Measurements from ENCODE around the gene SH3YL1.

The SH3YL1 gene

DNA sequence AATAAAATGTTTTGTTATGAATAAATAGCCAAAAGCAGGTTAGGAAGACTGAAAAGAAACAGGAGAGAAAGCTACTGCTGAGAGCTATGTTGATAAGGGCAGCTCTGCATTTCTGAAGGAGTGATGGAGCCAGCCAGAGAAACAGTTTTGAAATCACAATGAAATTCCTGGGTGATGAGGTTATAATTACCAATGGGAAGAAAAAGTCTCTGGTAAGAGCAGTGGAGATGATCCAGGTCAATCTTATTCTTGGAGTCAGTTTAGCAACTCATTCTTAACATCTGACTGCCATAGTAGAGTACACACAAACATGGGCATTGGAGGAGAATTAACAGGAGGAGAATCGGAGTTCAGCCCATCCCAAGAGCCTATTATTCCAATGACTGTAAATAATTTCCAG is 21.7 kb upstream of the SH3YL1 start:
- TF ChIP-seq POLR2AphosphoS5 (IDR thresholded peaks at IDR 0.05; ENCODE audit: borderline replicate concordance, low read depth, low read length) (no peak), FOXP2 (optimal IDR thresholded peaks at IDR 0.05; ENCODE audit: control extremely low read depth, extremely low read length, insufficient read depth) (no peak), EZH2 (IDR thresholded peaks at IDR 0.05) (no peak)
- Histone ChIP-seq H3K9ac (ENCODE audit: insufficient read length) (no peak overlapping the region), H3K4me3 (no peak overlapping the region), H3K27ac (no peak overlapping the region), H3K36me3 (ENCODE audit: insufficient read depth, low read length) (peaks cover 17% of the 10 kb centered on the region), H3K9me3 (ENCODE audit: low read depth, low read length) (no peaks in the 10 kb centered on the region)
- DNase-seq (ENCODE audit: low read depth, low spot score), result no peak

DNA sequence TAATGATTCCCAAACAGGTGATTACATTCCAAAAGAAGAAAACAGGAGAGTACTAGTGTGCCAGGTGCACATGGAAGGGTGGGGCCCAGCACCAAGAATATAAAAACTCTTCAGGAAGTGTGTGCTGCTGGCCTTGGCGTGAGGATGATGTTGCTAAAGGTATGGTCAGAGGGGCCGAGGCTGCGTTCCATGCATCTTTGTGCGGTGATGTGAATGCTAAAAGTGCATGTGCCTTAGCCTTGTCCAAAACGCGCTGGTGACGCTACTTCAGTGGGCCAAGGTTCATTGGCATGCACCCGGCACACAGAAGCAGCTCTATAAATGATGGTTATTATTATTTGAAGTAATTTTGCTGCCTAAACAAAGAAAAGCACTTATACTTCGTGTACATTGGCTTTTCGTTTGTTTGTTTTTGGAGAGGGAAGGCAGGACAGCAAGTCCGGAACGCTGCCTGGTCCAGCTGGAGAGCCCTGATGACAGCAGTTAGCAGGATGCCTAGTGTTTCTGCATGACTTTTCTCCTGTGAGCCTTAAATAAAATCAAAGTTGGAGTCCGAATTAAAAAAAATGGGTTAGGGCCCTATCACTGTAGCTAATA is 21.2 kb upstream of the SH3YL1 start:
- DNase-seq (ENCODE audit: low read depth, low spot score), result no peak

DNA sequence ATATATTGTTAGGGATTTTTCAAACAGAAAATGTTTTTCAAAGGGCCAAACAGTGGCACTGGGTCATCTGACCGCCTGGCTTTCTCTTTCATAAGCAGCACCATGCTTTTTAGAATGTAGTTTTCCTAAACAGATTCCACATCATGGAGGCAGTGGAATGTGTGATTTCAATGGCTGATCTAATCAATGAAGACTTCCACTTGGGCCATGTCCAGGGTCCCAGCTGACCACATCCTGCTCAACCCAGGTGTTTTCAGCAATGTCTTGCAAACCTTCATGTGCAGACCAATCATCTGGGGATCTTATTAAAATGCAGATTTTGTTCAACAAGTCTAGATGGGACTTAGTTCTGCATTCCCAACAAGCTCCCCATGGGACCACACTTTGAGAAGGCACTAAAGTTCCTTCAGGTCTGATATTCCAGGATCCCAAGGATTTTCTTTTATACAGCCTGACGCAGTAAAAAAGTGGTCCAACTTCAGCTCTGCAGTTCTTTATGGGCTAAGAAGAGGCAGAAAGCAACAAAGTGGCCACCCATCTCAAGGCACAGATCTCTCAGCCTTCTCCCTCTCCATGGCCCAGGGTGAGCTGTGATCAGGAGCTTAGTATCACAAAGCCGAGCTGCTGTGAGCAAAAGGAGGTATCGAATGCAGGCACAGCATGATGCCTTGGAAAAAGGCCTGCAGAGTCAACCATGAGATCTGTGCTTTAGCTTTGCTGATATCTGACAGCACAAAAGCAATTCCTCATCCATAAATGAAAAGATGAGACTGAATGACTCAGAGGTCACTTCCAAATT is 20.4 kb upstream of the SH3YL1 start:
- Histone ChIP-seq H3K27ac (no peak overlapping the region), H3K9ac (ENCODE audit: insufficient read length) (no peak overlapping the region), H3K4me3 (no peak overlapping the region), H3K9me3 (ENCODE audit: low read depth, low read length) (no peaks in the 10 kb centered on the region), H3K36me3 (ENCODE audit: insufficient read depth, low read length) (peaks cover 31% of the 10 kb centered on the region)
- TF ChIP-seq EZH2 (IDR thresholded peaks at IDR 0.05) (no peak), POLR2AphosphoS5 (IDR thresholded peaks at IDR 0.05; ENCODE audit: borderline replicate concordance, low read depth, low read length) (no peak), FOXP2 (optimal IDR thresholded peaks at IDR 0.05; ENCODE audit: control extremely low read depth, extremely low read length, insufficient read depth) (no peak)
- DNase-seq (ENCODE audit: low read depth, low spot score), result no peak

More for the DNA sequence above, 21.2 kb upstream of the SH3YL1 start:
- H3K4me3 ChIP-seq, result no peak overlapping the region
- no peak for TF ChIP-seq FOXP2 (optimal IDR thresholded peaks at IDR 0.05; ENCODE audit: control extremely low read depth, extremely low read length, insufficient read depth)
- no peak for TF ChIP-seq EZH2 (IDR thresholded peaks at IDR 0.05)
- TF ChIP-seq POLR2AphosphoS5 (IDR thresholded peaks at IDR 0.05; ENCODE audit: borderline replicate concordance, low read depth, low read length), result no peak
- H3K9me3 ChIP-seq (ENCODE audit: low read depth, low read length), result no peaks in the 10 kb centered on the region
- no peak overlapping the region for H3K27ac ChIP-seq
- no peak overlapping the region for H3K9ac ChIP-seq (ENCODE audit: insufficient read length)
- peaks cover 23% of the 10 kb centered on the region for H3K36me3 ChIP-seq (ENCODE audit: insufficient read depth, low read length)

DNA sequence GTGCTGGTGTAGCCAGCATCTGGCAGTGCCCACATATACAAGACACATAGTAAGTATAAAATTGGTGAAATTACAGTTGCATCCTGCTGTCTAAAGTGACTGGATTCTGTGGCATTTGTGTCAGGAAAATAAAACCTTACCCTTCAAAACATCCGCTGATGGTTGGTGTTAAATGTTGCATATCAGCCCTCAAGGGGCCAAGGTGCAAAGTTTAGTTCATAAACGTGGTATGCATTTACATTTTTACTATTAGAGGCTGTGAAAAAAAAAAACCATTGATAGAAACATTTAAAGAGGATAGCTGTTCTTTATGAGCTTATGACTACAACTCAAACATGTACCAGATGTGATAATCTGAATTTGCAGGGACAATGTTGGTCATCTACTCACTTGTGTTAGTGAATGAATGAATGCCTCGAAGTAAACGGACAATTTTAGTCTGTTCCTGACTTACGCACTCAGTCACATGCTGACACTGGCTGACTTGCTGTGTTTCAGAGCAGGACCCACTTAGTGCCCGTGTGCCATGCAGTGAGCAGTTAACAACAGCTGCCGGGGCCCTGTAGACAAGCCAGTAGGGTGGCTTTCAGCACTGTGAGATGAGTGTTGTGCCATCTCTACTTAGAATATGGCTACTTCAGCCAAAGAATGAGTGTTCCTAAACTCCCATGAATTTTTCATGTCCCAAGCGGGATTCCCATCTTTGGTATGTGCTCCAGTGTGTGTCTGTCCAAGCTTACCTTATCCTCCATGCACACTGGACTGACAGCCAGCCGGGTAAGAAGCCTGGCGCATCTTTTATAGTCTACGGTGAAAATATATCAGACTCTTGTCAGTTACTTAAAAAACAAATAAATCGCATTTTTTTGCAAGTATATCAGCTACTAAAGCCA is 18.8 kb upstream of the SH3YL1 start:
- Histone ChIP-seq H3K9ac (ENCODE audit: insufficient read length) (no peak overlapping the region), H3K9me3 (ENCODE audit: low read depth, low read length) (no peaks in the 10 kb centered on the region), H3K27ac (no peak overlapping the region), H3K4me3 (no peak overlapping the region), H3K36me3 (ENCODE audit: insufficient read depth, low read length) (peaks cover 47% of the 10 kb centered on the region)
- no peak for DNase-seq (ENCODE audit: low read depth, low spot score)
- TF ChIP-seq EZH2 (IDR thresholded peaks at IDR 0.05) (no peak), FOXP2 (optimal IDR thresholded peaks at IDR 0.05; ENCODE audit: control extremely low read depth, extremely low read length, insufficient read depth) (no peak), POLR2AphosphoS5 (IDR thresholded peaks at IDR 0.05; ENCODE audit: borderline replicate concordance, low read depth, low read length) (no peak)

DNA sequence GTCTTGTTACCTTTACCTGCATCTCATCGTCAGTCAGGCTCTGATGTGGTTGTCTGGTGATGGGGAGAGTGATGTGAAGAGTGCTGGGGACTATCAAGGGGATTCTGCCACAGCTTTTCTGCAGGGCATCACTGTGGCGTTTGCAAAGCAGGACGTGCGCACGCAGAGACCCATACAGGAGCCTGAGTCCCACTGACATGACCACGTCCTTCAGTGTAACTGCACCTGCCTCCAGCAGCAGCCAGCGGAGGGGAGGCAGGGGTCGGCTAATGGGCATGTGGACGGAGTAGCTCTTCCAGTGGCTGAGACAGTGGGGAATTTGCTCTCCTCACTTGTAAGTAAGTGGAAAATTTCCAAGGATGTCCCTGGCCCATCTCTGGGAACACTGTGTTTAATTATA is 17.5 kb upstream of the SH3YL1 start:
- TF ChIP-seq POLR2AphosphoS5 (IDR thresholded peaks at IDR 0.05; ENCODE audit: borderline replicate concordance, low read depth, low read length), result no peak
- TF ChIP-seq EZH2 (IDR thresholded peaks at IDR 0.05), result no peak
- TF ChIP-seq FOXP2 (optimal IDR thresholded peaks at IDR 0.05; ENCODE audit: control extremely low read depth, extremely low read length, insufficient read depth), result no peak
- no peak overlapping the region for H3K9ac ChIP-seq (ENCODE audit: insufficient read length)
- DNase-seq (ENCODE audit: low read depth, low spot score), result no peak
- H3K36me3 ChIP-seq (ENCODE audit: insufficient read depth, low read length), result peaks cover 59% of the 10 kb centered on the region
- H3K27ac ChIP-seq, result no peak overlapping the region
- H3K9me3 ChIP-seq (ENCODE audit: low read depth, low read length), result no peaks in the 10 kb centered on the region
- no peak overlapping the region for H3K4me3 ChIP-seq

DNA sequence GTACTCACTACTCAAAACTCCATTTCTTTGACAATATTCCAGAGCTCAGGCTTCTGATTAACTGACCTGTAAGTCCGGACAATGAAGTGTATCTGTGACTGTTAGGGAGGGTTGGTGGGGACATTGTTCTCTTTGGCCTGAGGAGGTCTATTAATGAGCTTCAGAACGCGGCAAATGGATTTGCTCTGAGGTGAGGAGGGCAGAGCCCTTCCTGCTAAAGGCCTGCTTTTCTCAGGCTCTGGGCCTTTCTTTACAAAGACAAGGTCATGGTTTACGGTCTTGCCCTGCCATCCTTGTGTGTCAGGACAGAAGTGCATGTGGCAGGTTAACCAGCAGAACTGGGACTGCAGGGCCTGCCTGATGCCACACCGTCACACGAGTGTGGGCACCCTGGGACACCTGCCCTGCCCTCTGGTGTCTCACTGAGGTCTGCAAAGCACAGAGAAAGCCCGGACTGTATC is 16.8 kb upstream of the SH3YL1 start:
- no peak overlapping the region for H3K4me3 ChIP-seq
- no peak for DNase-seq (ENCODE audit: low read depth, low spot score)
- H3K36me3 ChIP-seq (ENCODE audit: insufficient read depth, low read length), result peaks cover 66% of the 10 kb centered on the region
- no peak overlapping the region for H3K9ac ChIP-seq (ENCODE audit: insufficient read length)
- H3K9me3 ChIP-seq (ENCODE audit: low read depth, low read length), result no peaks in the 10 kb centered on the region
- TF ChIP-seq EZH2 (IDR thresholded peaks at IDR 0.05) (no peak), FOXP2 (optimal IDR thresholded peaks at IDR 0.05; ENCODE audit: control extremely low read depth, extremely low read length, insufficient read depth) (no peak), POLR2AphosphoS5 (IDR thresholded peaks at IDR 0.05; ENCODE audit: borderline replicate concordance, low read depth, low read length) (no peak)
- H3K27ac ChIP-seq, result no peak overlapping the region

DNA sequence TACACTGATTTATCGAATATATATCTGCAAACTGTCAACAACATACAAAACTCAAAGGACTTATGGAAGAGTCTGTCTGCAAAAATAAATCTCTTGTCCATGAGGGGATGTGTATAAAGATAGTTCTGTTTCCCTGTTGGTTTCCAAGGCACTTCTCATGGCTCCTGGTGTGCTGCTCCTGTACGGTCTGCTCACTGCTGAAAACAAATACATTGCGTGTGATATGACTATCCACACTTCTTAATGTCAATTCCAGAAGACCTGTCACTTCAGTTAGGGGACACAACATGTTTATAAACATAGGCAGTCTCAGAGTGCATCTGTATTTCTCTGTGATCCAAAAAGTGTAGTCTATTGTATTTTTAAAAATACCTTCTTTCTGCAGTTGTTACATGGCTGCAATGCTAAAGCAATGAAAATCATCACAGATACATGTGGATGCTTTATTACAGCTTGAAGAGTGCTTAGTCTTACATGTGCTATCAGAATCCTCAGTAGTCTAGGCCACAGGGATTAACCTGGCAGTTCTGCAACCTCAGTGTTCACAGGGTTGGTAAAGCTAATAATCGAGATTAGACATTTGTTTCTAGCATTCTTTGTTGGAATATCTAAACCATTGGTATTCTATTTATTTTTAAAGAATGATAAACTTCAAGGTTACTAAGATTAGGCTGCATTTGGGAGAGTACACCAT is 16.3 kb upstream of the SH3YL1 start:
- no peak overlapping the region for H3K9ac ChIP-seq (ENCODE audit: insufficient read length)
- TF ChIP-seq EZH2 (IDR thresholded peaks at IDR 0.05) (no peak), FOXP2 (optimal IDR thresholded peaks at IDR 0.05; ENCODE audit: control extremely low read depth, extremely low read length, insufficient read depth) (no peak), POLR2AphosphoS5 (IDR thresholded peaks at IDR 0.05; ENCODE audit: borderline replicate concordance, low read depth, low read length) (no peak)
- no peak overlapping the region for H3K27ac ChIP-seq
- no peak overlapping the region for H3K4me3 ChIP-seq
- H3K9me3 ChIP-seq (ENCODE audit: low read depth, low read length), result no peaks in the 10 kb centered on the region
- H3K36me3 ChIP-seq (ENCODE audit: insufficient read depth, low read length), result peaks cover 72% of the 10 kb centered on the region
- no peak for DNase-seq (ENCODE audit: low read depth, low spot score)
